Hematopoietic multipotent progenitor cell treated with erythropoietin and hydrocortisone succinate and interleukin-3 and kit ligand, for 4 days (in vitro differentiated cells): Measurements from ENCODE around the gene MAGEL2.

ENCODE experiments used
- DNase-seq: peaks from one replicate; pipeline ENCODE4 v3.0.0-alpha.2; 2015

MAGEL2 gene

DNA sequence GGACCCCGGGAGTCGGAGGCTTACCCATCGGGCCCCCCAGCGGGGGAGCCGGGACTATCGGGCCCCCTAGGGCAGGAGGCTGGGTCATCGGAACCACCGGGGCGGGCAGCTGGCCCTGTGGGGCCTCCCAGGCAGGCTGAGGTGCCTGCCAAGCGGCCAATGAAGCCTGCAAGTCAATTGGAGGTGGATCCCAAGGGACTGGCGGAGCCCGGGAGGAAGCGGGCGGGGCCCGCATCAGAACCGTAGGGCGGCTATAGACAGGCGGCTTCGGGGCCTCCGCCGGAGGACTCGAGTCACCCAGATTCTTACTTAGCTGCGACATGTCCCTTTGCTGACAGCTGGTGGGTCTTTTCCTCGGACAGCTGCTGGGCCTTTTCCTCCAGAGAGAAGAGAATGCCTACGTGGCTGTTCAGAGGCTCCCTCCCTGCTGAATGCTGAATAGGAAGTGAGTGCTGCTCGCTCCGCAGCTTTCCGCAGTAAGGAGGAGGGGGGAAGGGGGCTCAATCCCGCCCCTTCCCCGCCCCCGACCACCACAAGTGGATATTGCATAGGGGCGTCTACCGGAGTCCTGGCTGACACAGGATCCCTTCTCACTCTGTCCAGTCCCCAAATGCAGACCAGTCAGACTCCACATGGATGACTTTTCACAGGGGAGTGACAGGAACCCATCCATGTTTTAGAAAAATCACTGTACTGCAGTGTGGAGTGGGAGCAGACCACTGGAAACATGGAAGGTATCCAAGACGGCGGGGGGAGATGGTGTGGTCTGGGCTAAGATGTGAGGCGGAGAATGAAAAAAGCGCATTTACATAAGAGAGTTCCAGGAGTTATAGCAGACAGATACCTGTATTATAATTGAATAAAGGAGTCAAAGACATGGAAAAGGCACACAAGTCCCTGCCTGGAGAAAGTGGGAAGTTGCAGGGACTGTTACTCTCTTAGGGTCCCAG lies at the start of gene MAGEL2:
Gene MAGEL2 (minus strand): TSS at position 447 of the 950 bp plus-strand sequence. CDS start 125 bp downstream, at position 322.
- no peak for DNase-seq

DNA sequence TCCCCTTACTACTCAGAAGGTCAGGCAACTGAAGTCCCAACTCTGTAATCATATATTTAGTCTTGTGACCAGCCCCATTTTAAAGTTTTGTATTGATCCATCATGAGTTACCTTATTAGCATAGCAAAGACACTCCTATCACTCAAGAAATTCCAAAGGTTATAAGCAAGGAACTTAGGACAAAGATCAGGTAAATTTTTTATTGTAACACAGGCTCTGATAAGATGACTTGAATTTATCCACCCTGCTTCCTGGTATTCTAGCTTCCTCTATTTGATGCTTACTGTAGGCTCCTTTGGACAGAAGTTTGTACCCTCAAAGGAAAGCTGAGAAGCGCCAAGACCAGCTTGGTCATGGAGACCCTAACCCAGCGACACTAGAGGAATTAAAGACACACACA lies 47.6 kb upstream of the MAGEL2 start:
- DNase-seq: no peak

GRCh38 chr15:23694592-23694991 lies 46.9 kb upstream of the MAGEL2 start:
- no peak for DNase-seq

GRCh38 chr15:23690450-23690852 lies 42.8 kb upstream of the MAGEL2 start:
- DNase-seq: no peak

DNA sequence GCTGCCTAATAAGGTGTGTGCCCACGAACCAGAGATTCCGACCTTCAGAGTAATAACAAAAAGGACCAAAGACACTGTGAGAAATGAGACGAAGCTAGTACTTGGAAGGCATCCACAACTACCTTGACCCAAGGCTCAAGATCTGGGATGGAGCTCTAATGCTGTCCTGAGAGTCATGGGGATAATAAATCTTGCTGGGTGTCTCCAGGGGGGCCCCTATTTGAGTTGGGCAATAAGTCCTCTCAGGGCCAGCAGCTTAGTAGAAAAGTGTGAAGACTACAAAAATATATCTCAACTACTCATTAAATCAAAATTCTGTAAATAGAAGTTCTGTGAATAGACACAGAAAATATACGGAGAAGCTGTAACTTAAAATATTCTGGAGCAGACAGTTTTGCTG lies 42.3 kb upstream of the MAGEL2 start:
- DNase-seq: no peak

DNA sequence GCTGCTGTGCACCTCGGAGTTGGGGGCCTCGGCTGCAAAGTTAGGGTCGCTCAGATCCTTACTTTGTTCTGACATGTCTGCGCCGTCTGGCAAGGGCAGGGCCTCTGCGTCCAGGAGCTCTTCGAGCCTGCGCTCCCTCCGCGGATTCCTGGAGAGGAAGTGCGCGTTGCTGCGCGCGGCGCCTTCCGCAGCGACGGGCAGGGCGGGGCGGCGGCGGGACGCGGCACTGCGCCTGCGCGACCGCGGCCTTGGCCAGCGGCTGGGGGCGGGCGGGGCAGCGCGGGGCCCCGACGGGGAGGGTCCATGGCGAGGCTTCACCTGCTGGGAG lies 39.4 kb upstream of the MAGEL2 start, which contains the start of gene NDN:
Gene NDN (minus strand): TSS at position 163 of the 328 bp plus-strand sequence. CDS start 88 bp downstream, at position 75.
- DNase-seq: peak; percentile 71

DNA sequence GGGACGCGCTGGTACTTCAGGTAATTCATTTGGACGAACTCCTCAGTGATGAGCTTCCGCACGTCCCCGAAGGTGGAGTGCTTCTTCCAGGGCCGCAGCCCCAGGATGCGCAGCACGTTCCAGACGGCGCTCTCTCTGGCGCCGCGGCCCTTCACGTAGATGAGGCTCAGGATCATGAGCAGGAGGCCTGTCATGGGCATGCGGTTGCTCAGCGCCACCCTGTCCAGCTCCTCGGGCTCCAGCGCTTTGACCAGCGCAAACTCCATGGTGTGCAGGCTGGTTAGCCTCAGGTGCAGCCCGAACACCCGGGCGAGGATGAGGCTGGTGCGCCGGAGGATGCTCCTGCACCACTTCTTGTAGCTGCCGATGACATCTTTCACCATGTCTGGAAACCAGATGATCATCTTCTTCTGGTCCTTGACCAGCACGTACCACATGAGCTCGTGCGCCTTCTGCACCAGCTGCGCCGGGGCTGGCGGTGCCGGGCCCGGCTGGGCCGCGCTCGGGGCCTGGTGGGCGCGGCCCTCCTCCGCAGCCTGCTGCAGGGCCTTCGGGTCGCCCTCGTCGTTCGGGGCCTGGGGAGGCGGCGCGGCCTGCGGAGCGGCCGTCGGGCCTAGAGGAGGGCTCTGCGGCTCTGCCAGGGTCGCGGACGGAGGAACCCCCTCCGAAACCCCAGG lies 38.9 kb upstream of the MAGEL2 start:
- no peak for DNase-seq

- no peak for DNase-seq
Observed at GRCh38 chr15:23671481-23671880, 23.8 kb upstream of the MAGEL2 start.

DNA sequence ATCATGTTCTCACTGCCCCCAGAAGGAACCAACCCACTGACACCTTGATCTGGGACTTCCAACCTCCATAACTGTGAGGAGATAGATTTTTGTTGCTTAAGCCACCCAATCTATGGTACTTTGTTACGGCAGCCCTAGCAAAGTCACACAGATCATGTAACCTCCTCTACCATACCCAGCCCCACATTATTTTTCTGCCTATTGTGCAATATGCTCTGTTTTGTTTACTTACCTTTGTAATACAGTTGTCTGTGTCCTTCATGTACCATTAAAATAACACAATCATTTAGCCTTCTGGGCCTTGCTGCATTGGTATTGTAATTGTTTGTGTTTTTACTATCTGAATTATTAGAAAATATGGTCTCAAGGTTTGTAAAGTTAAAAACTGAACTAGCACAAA lies 23.3 kb upstream of the MAGEL2 start:
- DNase-seq: no peak

- DNase-seq: no peak
Observed at GRCh38 chr15:23663232-23663631, 15.6 kb upstream of the MAGEL2 start.

DNA sequence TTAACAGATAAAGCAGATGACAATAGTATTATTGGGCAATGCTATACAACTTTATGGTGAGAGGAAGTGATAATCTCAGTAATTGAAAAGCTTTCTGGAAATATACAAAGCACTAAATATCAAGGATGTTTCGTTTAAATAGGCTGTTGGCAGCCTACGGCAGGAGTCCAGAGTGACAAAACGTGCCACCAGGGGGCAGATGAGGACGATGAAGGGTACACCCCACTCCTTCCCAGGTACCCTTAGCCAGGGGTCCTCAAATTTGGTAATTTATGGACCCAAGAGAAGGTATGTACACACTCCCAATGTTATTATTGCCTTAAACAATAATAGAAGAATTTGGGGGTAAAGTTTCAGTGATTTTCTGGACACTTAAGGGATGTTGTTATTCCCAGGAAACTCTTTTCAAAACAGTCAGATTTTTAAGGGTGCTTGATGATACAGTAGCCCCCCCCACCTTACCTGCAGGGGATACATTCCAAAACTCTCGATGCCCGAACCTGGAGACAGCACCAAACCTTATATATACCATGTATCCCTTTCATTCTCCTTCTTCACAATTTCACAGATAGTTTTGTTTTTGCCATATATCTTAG lies 1.4 kb upstream of the MAGEL2 start:
- DNase-seq: peak; percentile 50

- DNase-seq: no peak
Observed at GRCh38 chr15:23647001-23647295, 719 bp downstream of the MAGEL2 start.

GRCh38 chr15:23646165-23647000 lies 1.3 kb downstream of the MAGEL2 start:
- no peak for DNase-seq

DNA sequence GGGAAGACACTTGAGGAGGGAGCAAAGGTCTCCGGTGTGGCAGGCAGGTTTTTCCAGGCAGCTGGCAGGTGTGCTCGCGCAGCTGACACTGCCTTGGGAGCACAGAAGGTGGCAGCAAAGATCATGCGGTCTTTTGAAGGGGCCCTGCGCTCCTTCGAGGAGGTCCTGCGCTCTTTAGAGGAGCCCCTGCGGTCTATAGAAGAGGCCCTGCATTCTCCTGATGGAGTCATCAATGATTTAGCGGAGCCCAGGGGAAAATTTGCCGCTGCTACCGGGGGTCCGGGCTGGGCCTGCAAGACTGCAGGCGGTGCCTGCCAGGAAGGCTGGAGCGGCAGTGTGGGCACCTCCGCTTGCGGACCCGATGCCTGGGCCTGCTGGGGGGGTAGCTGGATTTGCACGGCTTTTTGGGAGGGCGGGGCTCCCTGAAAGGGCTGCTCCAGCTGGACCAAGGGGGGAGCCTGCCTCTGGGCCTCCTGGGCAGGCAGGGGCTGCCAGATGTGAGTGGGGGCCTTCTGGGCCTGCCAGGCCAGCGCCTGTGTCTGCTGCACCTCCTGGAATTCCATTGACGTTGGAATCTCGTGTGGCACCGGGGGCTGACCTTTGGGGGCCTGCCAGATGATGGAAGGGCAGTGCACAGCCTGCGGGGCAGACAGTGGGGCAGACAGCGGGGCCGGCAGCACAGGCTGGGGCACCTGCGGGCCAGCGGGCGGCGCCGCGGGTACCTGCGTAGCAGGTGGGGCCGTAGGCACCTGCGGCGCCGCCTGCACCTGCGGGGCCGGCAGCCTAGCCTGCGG lies 2.1 kb downstream of the MAGEL2 start:
- DNase-seq: no peak

- DNase-seq: no peak
Observed at GRCh38 chr15:23644829-23645228, 2.8 kb downstream of the MAGEL2 start.

DNA sequence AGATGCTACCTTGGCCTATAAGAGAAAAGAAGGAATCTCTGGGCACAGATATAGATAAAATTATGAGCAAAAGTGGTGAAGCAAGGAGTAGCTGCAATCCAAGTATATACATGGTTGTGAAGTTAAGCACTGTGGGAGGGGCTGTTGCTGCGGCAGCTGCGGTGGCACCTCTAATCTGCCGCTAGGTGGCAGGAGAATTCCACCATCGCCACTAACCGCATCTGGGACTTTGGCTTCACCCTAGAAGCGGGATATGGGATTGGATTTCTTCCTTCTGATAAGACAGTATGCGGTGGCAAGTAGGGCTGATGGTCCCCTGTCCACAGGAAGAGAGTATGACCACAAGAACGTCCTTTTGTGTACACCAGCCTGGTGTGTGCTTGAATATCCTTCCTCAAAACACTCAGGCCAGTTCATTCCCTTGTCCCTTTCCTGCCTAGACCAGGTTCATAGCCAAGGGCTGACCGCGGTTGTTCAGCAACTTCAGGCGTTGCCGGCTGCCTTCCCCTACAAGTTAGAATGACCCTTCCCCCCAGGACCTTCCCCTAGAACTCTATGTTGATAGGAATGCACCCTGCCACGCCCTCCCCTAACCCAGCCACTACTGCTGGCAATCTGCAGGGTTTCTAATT lies 5.1 kb downstream of the MAGEL2 start:
- peak; percentile 75 for DNase-seq

GRCh38 chr15:23634181-23634580 lies 13.5 kb downstream of the MAGEL2 start:
- DNase-seq: no peak

- DNase-seq: peak; percentile 38
Observed at GRCh38 chr15:23629234-23629805, 18.3 kb downstream of the MAGEL2 start.

DNA sequence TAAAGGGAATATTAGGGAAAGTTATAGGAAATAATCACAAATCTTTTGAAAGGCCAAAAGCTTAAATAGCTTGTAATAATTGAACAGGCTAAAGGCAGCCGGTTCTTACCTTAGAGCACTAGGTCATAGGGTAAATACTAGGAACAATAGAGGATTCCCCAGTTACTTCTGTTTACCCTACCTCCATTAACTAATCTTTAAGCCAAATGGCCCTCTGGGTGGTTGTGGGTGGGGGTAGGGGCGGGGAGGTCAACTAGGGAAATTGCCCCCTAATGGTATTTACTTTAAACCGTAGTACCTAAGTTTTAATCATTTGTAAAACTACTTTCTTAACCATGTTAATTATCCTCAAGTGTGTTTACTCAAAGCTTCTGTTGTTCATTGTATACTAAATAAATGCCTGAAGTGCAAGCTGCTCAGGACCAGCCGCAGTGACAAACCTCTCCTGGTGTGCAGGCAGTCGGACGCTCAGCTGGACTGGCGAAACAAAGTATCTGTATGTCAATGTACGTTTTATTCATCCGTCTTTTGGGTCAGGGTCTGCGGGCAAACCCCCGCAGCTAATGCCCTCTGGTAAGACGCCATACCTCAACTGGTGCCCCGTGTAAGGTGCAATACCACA lies 18.9 kb downstream of the MAGEL2 start:
- no peak for DNase-seq

DNA sequence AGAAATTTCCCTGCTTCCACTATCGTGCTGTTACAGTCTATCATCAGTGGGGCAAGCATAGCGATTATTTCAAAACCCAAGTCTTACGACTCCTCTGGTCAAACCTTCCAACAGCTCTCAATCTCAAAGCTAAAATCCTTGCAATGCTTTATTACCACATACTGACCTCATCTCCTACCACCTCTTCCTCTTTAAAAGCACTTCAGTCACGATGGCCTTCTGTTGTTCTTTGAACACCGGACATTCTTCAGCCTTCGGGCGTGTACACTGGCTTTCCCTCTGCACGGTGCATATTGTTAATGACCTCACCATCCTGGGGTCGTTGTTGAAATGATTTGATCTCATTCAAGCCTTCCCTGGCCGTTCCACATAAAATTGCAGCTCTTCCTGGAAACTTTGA lies 31.1 kb downstream of the MAGEL2 start:
- DNase-seq: no peak

GRCh38 chr15:23606226-23606625 lies 41.4 kb downstream of the MAGEL2 start:
- DNase-seq: no peak
